HG03095 (cell line): ENCODE measurements around the gene CPNE4.
"Not testable (repeated sequence)": the region's sequence is repeated elsewhere in the genome, so short reads cannot be mapped to it uniquely, and the experiment has no call there.

Experiments used
- ATAC-seq: cut with Tn5 transposase; IDR thresholded peaks from one replicate; pipeline ENCODE4 v1.9.1; 2021; ENCODE audit warnings: moderate library complexity; ENCODE audit not compliant: unreplicated experiment

The CPNE4 gene

GRCh38 chr3:131546441-131546840 is 488.4 kb downstream of the CPNE4 start:
- ATAC-seq = no peak

GRCh38 chr3:131544557-131544956 is 490.3 kb downstream of the CPNE4 start:
- no peak for ATAC-seq

- ATAC-seq = no peak
Measured at GRCh38 chr3:131543714-131544113, 491.1 kb downstream of the CPNE4 start.

GRCh38 chr3:131541288-131541687 is 493.5 kb downstream of the CPNE4 start:
- no peak for ATAC-seq

GRCh38 chr3:131540821-131541220 is 494.0 kb downstream of the CPNE4 start:
- no peak for ATAC-seq

- ATAC-seq = no peak
Measured at GRCh38 chr3:131540143-131540542, 494.7 kb downstream of the CPNE4 start.

- no peak for ATAC-seq
Measured at GRCh38 chr3:131538968-131539367, 495.8 kb downstream of the CPNE4 start.

- ATAC-seq = no peak
Measured at GRCh38 chr3:131537531-131537930, 497.3 kb downstream of the CPNE4 start.

- no peak for ATAC-seq
Measured at GRCh38 chr3:131535596-131535995, 499.2 kb downstream of the CPNE4 start.

- no peak for ATAC-seq
Measured at GRCh38 chr3:131535131-131535530, 499.7 kb downstream of the CPNE4 start.

- ATAC-seq = no peak
Measured at GRCh38 chr3:131532645-131533044, 502.2 kb downstream of the CPNE4 start.

GRCh38 chr3:131530843-131531242 is 504.0 kb downstream of the CPNE4 start:
- ATAC-seq = no peak

- no peak for ATAC-seq
Measured at GRCh38 chr3:131530388-131530787, 504.4 kb downstream of the CPNE4 start.

- ATAC-seq = no peak
Measured at GRCh38 chr3:131526801-131527347, 507.9 kb downstream of the CPNE4 start.

GRCh38 chr3:131518680-131519079 is 516.1 kb downstream of the CPNE4 start:
- no peak for ATAC-seq

- no peak for ATAC-seq
Measured at GRCh38 chr3:131505421-131505820, 529.4 kb downstream of the CPNE4 start.

GRCh38 chr3:131503320-131503635 is 531.5 kb downstream of the CPNE4 start:
- ATAC-seq = no peak

GRCh38 chr3:131502530-131503319 is 532.1 kb downstream of the CPNE4 start, which contains the start of gene MRPL3:
MRPL3 (minus strand) TSS chr3:131502971; CDS start chr3:131502821, 150 bp downstream.
- ATAC-seq = peak; percentile 95

- no peak for ATAC-seq
Measured at GRCh38 chr3:131501949-131502348, 532.9 kb downstream of the CPNE4 start.

- no peak for ATAC-seq
Measured at GRCh38 chr3:131494706-131495105, 540.1 kb downstream of the CPNE4 start.

- no peak for ATAC-seq
Measured at GRCh38 chr3:131491775-131492174, 543.0 kb downstream of the CPNE4 start.

GRCh38 chr3:131491084-131491483 is 543.7 kb downstream of the CPNE4 start:
- no peak for ATAC-seq

- ATAC-seq = not testable (repeated sequence)
Measured at GRCh38 chr3:131486545-131486944, 548.3 kb downstream of the CPNE4 start.
